ENCODE measurements around the gene QTRT2. TPM values are rescaled to one million over a fixed set of nuclear protein-coding genes. Genes with fewer than 3 reads are reported as not detected.

QTRT2 gene
- total and polyA plus RNA-seq, 2 of the 8 experiments (the other 6 are each of a cell fraction or from before 2014, with no cell fraction given) = 13.3 to 54.5 TPM

DNA sequence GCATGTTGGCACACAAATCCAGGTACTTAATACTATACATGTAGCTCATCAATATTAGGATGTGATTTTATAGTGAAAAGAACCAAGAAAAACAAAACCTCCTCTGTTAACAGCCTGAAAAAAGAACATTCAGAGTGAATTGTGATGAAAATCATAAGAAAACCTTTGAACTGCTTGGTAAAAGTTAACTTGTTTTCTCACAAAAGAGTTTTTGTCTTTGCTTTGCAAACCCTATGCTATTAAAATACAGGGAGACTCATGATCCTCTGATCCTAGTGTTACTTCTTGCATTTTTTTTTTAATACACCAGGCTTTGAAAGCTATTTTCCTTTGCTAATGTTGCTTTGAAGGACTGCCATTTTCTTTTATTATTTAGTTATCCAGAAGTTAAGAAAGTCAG, 23.7 kb downstream of the QTRT2 start:
- no peak overlapping the region for H3K27ac ChIP-seq (ENCODE audit: low read depth, low read length)
- no peak overlapping the region for H3K14ac ChIP-seq (ENCODE audit: insufficient read length)
- no peak overlapping the region for H2BK12ac ChIP-seq (ENCODE audit: low read depth, low read length)
- H3K9ac ChIP-seq (replicated peaks in 1 of 4; ENCODE audit: extremely low read depth in 1 of 4, low read depth in 3 of 4, low read length in 3 of 4) = no peak overlapping the region
- no peak overlapping the region for H2BK120ac ChIP-seq (replicated peaks; ENCODE audit: low read depth, low read length)
- H3K18ac ChIP-seq (ENCODE audit: extremely low read depth, low read length) = no peak overlapping the region
- TF ChIP-seq EZH2 (IDR thresholded peaks at IDR 0.05; ENCODE audit: low read depth, low read length, severe bottlenecking) (no peak), HDAC6 (IDR thresholded peaks at IDR 0.05; ENCODE audit: low read depth, low read length) (no peak), RNF2 (IDR thresholded peaks at IDR 0.05; ENCODE audit: borderline replicate concordance, low read depth, low read length, missing control alignments, poor library complexity, severe bottlenecking) (no peak), POU5F1 (IDR thresholded peaks at IDR 0.05; ENCODE audit: low read depth, low read length) (no peak)
- H3K36me3 ChIP-seq (ENCODE audit: control insufficient read depth in 2 of 4, insufficient read depth in 4 of 4, low read length in 3 of 4) = peaks cover 7 to 86% (median 52%) of the 10 kb centered on the region in 4 experiments
- no peak overlapping the region for H2AFZ ChIP-seq (ENCODE audit: low read length)
- no peaks in the 10 kb centered on the region for H3K79me1 ChIP-seq (ENCODE audit: low read depth, low read length)
- H4K8ac ChIP-seq (ENCODE audit: extremely low read depth, insufficient read depth, low read length) = no peak overlapping the region
- H3K27me3 ChIP-seq (replicated peaks in 1 of 4; ENCODE audit: control insufficient read depth in 3 of 4, extremely low read depth in 1 of 4, insufficient read depth in 3 of 4, low read length in 3 of 4) = no peaks in the 10 kb centered on the region
- POLR2A ChIA-PET (ENCODE audit: partially characterized antibody) = no interaction called here
- H4K20me1 ChIP-seq (replicated peaks in 1 of 2; ENCODE audit: control insufficient read depth in 1 of 2, insufficient read depth in 2 of 2, low read length in 2 of 2) = no peaks in the 10 kb centered on the region
- no peak overlapping the region for H2BK15ac ChIP-seq (ENCODE audit: low read length)
- H2BK20ac ChIP-seq (ENCODE audit: low read length) = no peak overlapping the region
- no peak overlapping the region for H3K4me2 ChIP-seq (ENCODE audit: insufficient read depth in 1 of 2, low read depth in 2 of 2, low read length in 2 of 2)
- CTCF ChIA-PET (ENCODE audit: partially characterized antibody) = no interaction called here
- FAIRE-seq (no peak), DNase-seq (ENCODE audit: low read depth in 1 of 2, low spot score in 2 of 2) (no peak)
- no peak overlapping the region for H2AK5ac ChIP-seq (ENCODE audit: low read depth, low read length)
- H3K4ac ChIP-seq (replicated peaks; ENCODE audit: insufficient read length, low read depth, low read length) = no peak overlapping the region
- H3K56ac ChIP-seq (replicated peaks; ENCODE audit: insufficient read length, low read depth, low read length) = no peak overlapping the region
- H3K4me1 ChIP-seq (replicated peaks in 1 of 4; ENCODE audit: control insufficient read depth in 3 of 4, insufficient read depth in 4 of 4, low read length in 3 of 4) = no peaks in the 10 kb centered on the region
- no peak overlapping the region for H3K4me3 ChIP-seq (ENCODE audit: extremely low read depth in 1 of 4, insufficient read depth in 2 of 4, low read depth in 3 of 4, low read length in 4 of 4)
- H3K79me2 ChIP-seq (ENCODE audit: control insufficient read depth in 1 of 2, insufficient read depth in 2 of 2, low read length in 2 of 2) = no peaks in the 10 kb centered on the region
- no peaks in the 10 kb centered on the region for H3K9me3 ChIP-seq (ENCODE audit: insufficient read depth in 2 of 2, low read depth in 1 of 2, low read length in 1 of 2)
- no peak overlapping the region for H3K23ac ChIP-seq (ENCODE audit: insufficient read length)
- H4K5ac ChIP-seq (ENCODE audit: insufficient read length, low read depth, low read length) = no peak overlapping the region
- H3K23me2 ChIP-seq (ENCODE audit: low read depth, low read length) = no peaks in the 10 kb centered on the region
- H2BK5ac ChIP-seq (ENCODE audit: low read depth, low read length) = no peak overlapping the region
- H4K91ac ChIP-seq (replicated peaks; ENCODE audit: insufficient read length, low read length) = no peak overlapping the region

Data from H1 (cell line).